Choroid plexus epithelial cell (primary cell): ENCODE results near the gene INCENP.

Source experiments
- DNase-seq: peaks from one replicate; pipeline ENCODE4 v3.0.0-alpha.2; 2010; ENCODE audit warnings: low read depth
- H3K4me3 ChIP-seq: 2 replicates; pipeline ENCODE4 v1.5.1; 2011; ENCODE audit warnings: low read depth, mild to moderate bottlenecking, control low read depth, low read length, moderate library complexity
- TF ChIP-seq, protein P1 (sequence below): conservative IDR thresholded peaks from 2 replicates; pipeline ENCODE4 v1.5.1; 2011; ENCODE audit warnings: low read depth, mild to moderate bottlenecking, control low read depth, inconsistent platforms, low read length, moderate library complexity

INCENP gene

DNA sequence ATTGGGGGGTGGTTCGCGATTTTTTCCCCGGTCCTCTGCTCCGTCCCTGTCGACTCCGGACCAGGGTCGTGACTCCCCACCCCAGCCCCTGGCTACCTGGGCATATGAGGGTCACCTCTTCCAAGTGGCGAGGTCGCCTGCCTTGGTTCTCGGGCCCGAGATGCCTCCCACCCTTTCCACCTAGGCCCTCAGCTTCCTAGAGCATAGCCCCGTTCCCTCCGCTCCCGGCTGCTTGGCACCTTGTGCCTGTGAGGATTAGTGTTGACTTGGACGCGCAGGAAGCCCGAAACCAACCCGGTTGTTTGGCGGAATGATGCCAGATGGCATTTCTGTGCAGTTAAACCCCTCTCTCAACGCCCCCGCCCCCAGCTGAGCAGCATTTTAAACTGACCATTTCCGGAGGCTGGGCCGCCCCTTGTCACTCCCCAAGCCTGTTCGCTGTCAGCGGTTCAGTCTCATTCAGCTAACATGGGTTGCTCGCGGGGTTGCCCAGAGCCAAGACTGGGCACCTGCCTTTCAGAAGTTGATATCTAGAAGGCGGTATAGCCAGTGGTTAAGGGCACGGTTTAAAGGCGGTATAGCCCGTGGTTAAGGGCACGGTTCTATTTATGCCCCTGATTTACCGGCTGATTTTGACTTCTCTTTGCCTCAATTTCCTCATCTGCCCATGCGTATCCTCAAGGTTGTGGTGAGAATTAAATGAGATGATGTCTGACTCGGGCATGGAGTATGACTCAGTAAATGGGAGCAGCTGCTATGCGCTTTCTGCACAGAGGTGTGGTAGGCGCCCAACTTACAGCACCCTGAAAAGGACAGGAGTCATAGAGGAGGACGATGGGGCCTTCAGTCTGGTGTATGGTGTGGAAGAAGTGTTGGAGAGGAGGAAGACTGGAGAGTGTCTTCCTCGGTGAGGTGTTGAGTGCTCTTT lies 639 bp downstream of the INCENP start:
- peak overlapping the region; percentile 80 for H3K4me3 ChIP-seq
- TF ChIP-seq, protein P1, sequence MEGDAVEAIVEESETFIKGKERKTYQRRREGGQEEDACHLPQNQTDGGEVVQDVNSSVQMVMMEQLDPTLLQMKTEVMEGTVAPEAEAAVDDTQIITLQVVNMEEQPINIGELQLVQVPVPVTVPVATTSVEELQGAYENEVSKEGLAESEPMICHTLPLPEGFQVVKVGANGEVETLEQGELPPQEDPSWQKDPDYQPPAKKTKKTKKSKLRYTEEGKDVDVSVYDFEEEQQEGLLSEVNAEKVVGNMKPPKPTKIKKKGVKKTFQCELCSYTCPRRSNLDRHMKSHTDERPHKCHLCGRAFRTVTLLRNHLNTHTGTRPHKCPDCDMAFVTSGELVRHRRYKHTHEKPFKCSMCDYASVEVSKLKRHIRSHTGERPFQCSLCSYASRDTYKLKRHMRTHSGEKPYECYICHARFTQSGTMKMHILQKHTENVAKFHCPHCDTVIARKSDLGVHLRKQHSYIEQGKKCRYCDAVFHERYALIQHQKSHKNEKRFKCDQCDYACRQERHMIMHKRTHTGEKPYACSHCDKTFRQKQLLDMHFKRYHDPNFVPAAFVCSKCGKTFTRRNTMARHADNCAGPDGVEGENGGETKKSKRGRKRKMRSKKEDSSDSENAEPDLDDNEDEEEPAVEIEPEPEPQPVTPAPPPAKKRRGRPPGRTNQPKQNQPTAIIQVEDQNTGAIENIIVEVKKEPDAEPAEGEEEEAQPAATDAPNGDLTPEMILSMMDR, result peak; percentile 1
- DNase-seq, result peak; percentile 37

GRCh38 chr11:62125316-62125715 lies 1.5 kb downstream of the INCENP start:
- peak overlapping the region; percentile 4 for H3K4me3 ChIP-seq

GRCh38 chr11:62125881-62126280 lies 2.1 kb downstream of the INCENP start:
- H3K4me3 ChIP-seq, result no peak overlapping the region
- TF ChIP-seq, protein P1, result no peak
- no peak for DNase-seq

More at GRCh38 chr11:62125316-62125715, 1.5 kb downstream of the INCENP start:
- TF ChIP-seq, protein P1, result no peak
- no peak for DNase-seq

- no peak for DNase-seq
- TF ChIP-seq, protein P1, result no peak
- no peak overlapping the region for H3K4me3 ChIP-seq
These were observed 3.6 kb downstream of the INCENP start for GRCh38 chr11:62127426-62127825.

DNA sequence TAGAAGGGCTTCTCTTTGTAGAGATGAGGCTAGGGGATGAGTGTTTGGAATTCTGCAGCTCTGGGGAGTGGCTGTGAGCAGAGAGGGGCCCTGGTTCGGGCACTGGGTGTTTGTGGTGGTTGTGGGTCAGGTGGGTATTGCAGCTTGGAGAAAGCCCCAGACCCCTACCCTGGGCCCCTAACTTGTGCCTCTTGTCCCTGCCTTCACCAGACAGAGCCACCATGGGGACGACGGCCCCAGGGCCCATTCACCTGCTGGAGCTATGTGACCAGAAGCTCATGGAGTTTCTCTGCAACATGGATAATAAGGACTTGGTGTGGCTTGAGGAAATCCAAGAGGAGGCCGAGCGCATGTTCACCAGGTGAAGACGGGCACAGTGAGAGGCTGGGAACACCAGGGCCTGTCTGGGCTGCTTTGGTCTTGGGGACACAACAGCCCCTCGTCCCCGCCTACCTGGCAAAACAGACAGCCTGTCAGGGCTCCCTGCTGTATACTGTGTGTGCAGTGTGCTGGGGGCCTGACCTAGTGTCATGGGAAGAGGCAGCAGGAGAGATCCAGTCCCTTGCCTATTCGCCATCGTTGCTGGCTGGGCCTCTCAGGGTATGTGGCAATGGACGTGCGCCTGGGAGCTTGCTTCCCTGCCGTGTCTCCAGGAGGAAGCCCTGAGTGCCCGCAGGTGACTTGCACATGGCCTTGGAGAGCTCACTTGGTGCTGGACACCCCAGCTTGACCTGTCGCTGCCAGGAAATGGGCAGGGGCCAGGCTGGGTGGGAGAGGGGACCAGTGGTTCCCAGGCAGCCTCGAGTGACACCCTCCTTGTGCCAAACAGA lies 4.3 kb downstream of the INCENP start:
- no peak for DNase-seq
- TF ChIP-seq, protein P1, result no peak
- no peak overlapping the region for H3K4me3 ChIP-seq

DNA sequence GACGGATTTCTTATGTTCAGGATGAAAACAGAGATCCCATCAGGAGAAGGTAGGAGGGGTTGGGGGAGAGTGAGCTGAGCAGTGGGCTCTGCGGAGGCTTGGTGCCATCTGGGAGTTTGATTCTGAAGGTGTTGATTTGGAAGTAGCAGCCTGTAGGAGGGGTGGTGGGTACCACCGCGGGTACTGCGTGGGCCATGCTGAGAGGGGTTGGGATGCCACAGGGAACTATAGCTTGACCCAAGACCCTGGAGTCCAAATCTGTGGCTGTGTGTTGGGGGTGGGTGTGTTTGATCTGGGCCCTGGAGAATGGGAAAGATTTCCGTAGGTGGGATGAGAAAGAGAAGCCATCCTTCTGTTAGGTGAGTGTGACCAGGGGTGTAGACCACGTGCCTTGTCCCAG lies 5.0 kb downstream of the INCENP start:
- no peak for DNase-seq
- H3K4me3 ChIP-seq, result no peak overlapping the region
- TF ChIP-seq, protein P1, result no peak
